Measurements from ENCODE around the gene SLC6A12. TPM values are rescaled to one million over a fixed set of nuclear protein-coding genes. Genes with fewer than 3 reads are reported as not detected.

Gene SLC6A12
- total RNA-seq, 1 experiment from 2014 or later, result not detected

DNA sequence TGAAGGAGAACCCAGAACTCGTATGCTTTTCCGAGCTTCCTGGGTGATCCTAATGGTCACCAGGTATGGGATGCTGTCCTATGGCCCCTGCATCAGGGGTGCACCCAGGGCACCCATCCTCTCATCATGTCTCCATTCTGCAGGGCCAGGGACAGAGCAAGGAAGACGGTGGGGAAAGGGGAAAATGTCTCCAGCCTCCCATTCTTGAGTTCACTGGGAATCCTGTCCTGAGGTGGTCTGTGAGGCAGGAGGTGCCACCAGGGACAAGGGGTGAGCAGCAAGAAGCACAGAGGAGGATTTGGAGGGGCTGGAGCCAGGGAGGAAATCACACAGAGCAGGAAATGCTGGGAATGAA, 14.9 kb upstream of the SLC6A12 start:
- Histone ChIP-seq H3K9me2 (ENCODE audit: insufficient read depth) (no peaks in the 10 kb centered on the region), H3F3A (ENCODE audit: insufficient read depth, low read depth) (no peaks in the 10 kb centered on the region), H3K4me1 (replicated peaks; ENCODE audit: insufficient read depth) (no peaks in the 10 kb centered on the region), H4K20me1 (ENCODE audit: insufficient read depth) (no peaks in the 10 kb centered on the region), H3K79me2 (ENCODE audit: low read depth) (no peaks in the 10 kb centered on the region), H3K4me2 (no peak overlapping the region), H3K9me3 (ENCODE audit: insufficient read depth, low read depth) (no peaks in the 10 kb centered on the region), H2AFZ (no peak overlapping the region), H3K27me3 (ENCODE audit: insufficient read depth, low read depth) (peaks cover 99% of the 10 kb centered on the region), H3K36me3 (ENCODE audit: low read depth) (no peaks in the 10 kb centered on the region), H3K27ac (no peak overlapping the region), H3K4me3 (no peak overlapping the region)
- no TSS peak for BruUV-seq (replicated peaks)
- no peak for DNase-seq
- intact Hi-C loops (cut with micrococcal nuclease; ENCODE audit: unreplicated experiment), result no loop called here
- CTCF ChIA-PET, result no interaction called here
- POLR2A ChIA-PET (ENCODE audit: unreplicated experiment), result no interaction called here
- TF ChIP-seq EZH2 (IDR thresholded peaks at IDR 0.05; ENCODE audit: low read depth), result no peak
- no peak for TF ChIP-seq CTCF (conservative IDR thresholded peaks at IDR 0.05)

DNA sequence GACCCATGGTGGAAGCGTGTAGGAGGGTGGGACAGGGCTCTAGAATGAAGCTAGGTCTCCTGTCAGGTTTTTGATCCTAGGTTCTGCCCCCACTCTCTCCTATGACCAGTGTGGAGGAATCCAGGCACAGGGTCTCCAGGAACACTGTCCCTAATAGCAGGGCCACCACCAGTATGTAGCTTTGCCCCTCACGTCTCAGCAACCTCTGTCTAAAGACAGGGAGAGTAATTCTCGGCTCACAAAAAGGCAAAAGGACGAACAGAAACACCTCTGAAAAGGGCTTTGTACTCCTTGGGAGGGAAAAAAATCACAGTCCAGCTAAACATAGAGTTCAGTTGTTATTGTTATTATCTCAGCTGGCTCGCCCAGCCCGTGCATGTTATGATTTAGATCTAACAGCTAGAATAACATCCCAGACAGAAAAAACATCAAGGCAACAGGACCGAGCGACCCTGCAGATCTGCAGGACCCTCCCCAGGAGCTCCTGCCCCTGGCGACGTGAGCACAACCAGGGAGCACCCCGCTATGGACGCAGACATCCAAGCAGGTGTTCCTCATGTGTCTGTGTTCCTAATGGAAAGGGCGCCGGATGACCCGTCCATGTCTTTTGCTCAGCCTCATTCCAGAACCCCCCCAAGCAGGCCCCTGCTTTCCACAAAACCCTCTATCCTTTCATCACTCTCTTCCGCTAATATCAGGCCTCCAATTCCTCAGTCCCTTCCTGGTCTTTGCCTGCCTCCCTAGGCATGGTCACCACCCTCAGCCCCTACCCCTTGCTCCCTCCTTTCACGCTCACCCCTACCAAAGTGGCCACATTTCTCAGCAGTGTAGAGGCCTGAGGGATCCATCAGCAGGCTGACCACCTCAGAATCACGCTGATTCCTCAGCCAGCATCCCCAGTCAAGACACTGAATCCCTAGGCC, 14.2 kb upstream of the SLC6A12 start:
- peaks cover 99% of the 10 kb centered on the region for H3K27me3 ChIP-seq (ENCODE audit: insufficient read depth, low read depth)
- no peaks in the 10 kb centered on the region for H3K36me3 ChIP-seq (ENCODE audit: low read depth)
- no peaks in the 10 kb centered on the region for H3K9me3 ChIP-seq (ENCODE audit: insufficient read depth, low read depth)
- no peak overlapping the region for H2AFZ ChIP-seq
- no peak for DNase-seq
- TF ChIP-seq EZH2 (IDR thresholded peaks at IDR 0.05; ENCODE audit: low read depth) (no peak), CTCF (conservative IDR thresholded peaks at IDR 0.05) (no peak)
- H3K27ac ChIP-seq, result no peak overlapping the region
- no peaks in the 10 kb centered on the region for H3K9me2 ChIP-seq (ENCODE audit: insufficient read depth)
- H3K79me2 ChIP-seq (ENCODE audit: low read depth), result no peaks in the 10 kb centered on the region
- CTCF ChIA-PET, result no interaction called here
- no peak overlapping the region for H3K4me3 ChIP-seq
- POLR2A ChIA-PET (ENCODE audit: unreplicated experiment), result no interaction called here
- no TSS peak for BruUV-seq (replicated peaks)
- no peaks in the 10 kb centered on the region for H4K20me1 ChIP-seq (ENCODE audit: insufficient read depth)
- H3K4me1 ChIP-seq (replicated peaks; ENCODE audit: insufficient read depth), result no peaks in the 10 kb centered on the region
- intact Hi-C loops (cut with micrococcal nuclease; ENCODE audit: unreplicated experiment), result no loop called here
- no peak overlapping the region for H3K4me2 ChIP-seq
- no peaks in the 10 kb centered on the region for H3F3A ChIP-seq (ENCODE audit: insufficient read depth, low read depth)

GRCh38 chr12:227286-227915, 13.4 kb upstream of the SLC6A12 start:
- CTCF ChIA-PET, result no interaction called here
- Histone ChIP-seq H3K4me2 (no peak overlapping the region), H3K27ac (no peak overlapping the region), H3K9me2 (ENCODE audit: insufficient read depth) (no peaks in the 10 kb centered on the region), H3F3A (ENCODE audit: insufficient read depth, low read depth) (no peaks in the 10 kb centered on the region), H3K27me3 (ENCODE audit: insufficient read depth, low read depth) (peaks cover 99% of the 10 kb centered on the region), H4K20me1 (ENCODE audit: insufficient read depth) (no peaks in the 10 kb centered on the region), H3K9me3 (ENCODE audit: insufficient read depth, low read depth) (no peaks in the 10 kb centered on the region), H3K4me3 (no peak overlapping the region), H2AFZ (no peak overlapping the region), H3K36me3 (ENCODE audit: low read depth) (no peaks in the 10 kb centered on the region), H3K4me1 (replicated peaks; ENCODE audit: insufficient read depth) (no peaks in the 10 kb centered on the region), H3K79me2 (ENCODE audit: low read depth) (no peaks in the 10 kb centered on the region)
- TF ChIP-seq EZH2 (IDR thresholded peaks at IDR 0.05; ENCODE audit: low read depth) (no peak), CTCF (conservative IDR thresholded peaks at IDR 0.05) (no peak)
- no peak for DNase-seq
- POLR2A ChIA-PET (ENCODE audit: unreplicated experiment), result no interaction called here
- intact Hi-C loops (cut with micrococcal nuclease; ENCODE audit: unreplicated experiment), result no loop called here
- no TSS peak for BruUV-seq (replicated peaks)
